ENCODE results near the gene CST2. TPM values are rescaled to one million over a fixed set of nuclear protein-coding genes. Genes with fewer than 3 reads are reported as not detected.
"Not testable (repeated sequence)": the region's sequence is repeated elsewhere in the genome, so short reads cannot be mapped to it uniquely, and the experiment has no call there.

The CST2 gene
- total RNA-seq, 3 donors from 2014 or later = not detected

GRCh38 chr20:23832775-23833513, 6.4 kb upstream of the CST2 start:
- no peaks in the 10 kb centered on the region for H3K4me1 ChIP-seq
- no peaks in the 10 kb centered on the region for H3K36me3 ChIP-seq
- intact Hi-C loops (cut with DNase I; ENCODE audit: low total_unique reads) = no loop called here
- TF ChIP-seq POLR2AphosphoS5 (IDR thresholded peaks at IDR 0.05) = no peak
- TF ChIP-seq, protein P1, sequence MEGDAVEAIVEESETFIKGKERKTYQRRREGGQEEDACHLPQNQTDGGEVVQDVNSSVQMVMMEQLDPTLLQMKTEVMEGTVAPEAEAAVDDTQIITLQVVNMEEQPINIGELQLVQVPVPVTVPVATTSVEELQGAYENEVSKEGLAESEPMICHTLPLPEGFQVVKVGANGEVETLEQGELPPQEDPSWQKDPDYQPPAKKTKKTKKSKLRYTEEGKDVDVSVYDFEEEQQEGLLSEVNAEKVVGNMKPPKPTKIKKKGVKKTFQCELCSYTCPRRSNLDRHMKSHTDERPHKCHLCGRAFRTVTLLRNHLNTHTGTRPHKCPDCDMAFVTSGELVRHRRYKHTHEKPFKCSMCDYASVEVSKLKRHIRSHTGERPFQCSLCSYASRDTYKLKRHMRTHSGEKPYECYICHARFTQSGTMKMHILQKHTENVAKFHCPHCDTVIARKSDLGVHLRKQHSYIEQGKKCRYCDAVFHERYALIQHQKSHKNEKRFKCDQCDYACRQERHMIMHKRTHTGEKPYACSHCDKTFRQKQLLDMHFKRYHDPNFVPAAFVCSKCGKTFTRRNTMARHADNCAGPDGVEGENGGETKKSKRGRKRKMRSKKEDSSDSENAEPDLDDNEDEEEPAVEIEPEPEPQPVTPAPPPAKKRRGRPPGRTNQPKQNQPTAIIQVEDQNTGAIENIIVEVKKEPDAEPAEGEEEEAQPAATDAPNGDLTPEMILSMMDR (IDR thresholded peaks at IDR 0.05) = no peak
- TF ChIP-seq POLR2A (IDR thresholded peaks at IDR 0.05) = no peak
- no peaks in the 10 kb centered on the region for H3K9me3 ChIP-seq
- H3K4me3 ChIP-seq = no peak overlapping the region
- H3K27ac ChIP-seq = no peak overlapping the region
- DNase-seq (ENCODE audit: low spot score in 2 of 2) = no peak
- no peaks in the 10 kb centered on the region for H3K27me3 ChIP-seq

DNA sequence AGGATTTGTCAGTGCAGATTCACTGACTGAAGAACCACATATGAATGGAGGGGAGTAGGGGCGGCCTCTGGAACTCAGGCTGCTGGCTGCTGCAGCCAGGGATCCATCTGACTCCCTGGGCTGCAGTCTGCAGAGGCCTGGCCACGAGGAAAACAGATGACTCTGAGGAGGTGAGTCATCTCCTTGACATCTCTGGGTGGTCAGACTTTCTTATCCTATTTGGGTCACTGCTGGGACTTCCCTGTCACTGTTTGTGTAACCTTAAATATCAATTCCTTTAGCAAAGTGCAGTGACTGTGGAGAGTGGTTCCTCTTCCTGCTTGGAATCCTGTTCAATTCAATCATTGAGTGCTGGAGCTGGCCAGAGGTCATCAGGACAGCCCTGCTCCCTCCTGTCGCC, 5.4 kb upstream of the CST2 start:
- H3K4me3 ChIP-seq; intact Hi-C loops (cut with DNase I; ENCODE audit: low total_unique reads); H3K36me3 ChIP-seq; H3K27me3 ChIP-seq; H3K4me1 ChIP-seq; H3K9me3 ChIP-seq; H3K27ac ChIP-seq; DNase-seq (ENCODE audit: low spot score in 2 of 2): not testable (repeated sequence)

DNA sequence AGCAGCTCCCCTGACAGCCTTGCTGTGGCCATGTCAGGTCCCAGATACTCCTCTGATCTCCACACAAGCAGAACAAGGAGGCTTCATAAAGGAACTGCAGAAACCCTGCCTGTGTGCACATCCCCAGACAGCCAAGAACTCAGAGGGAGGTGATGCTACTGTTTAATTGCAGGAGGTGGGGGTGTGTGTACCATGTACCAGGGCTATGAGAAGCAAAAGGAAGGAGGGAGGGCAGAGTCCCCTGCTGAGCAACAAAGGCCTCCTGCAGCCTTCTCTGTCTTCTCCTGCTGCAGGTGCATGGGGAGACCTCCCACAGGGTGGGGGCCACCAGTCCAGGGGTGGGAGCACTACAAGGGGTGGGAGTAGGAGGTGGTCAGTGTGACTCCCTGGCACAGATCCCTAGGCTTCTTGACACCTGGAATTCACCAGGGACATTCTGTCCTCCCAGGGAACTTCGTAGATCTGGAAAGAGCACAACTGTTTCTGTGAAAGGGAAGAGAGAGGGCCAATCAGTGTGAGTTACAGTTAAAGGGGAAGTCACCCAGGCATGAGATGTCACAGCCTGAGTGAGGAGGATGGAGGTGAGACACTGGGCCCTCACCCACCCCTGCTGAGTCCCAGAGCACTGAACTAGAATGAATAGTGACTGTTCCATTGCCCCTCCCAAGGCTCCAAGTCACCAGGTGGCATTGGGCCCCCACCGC, 2.8 kb downstream of the CST2 start:
- DNase-seq (ENCODE audit: low spot score in 2 of 2) = no peak
- H3K4me1 ChIP-seq = no peaks in the 10 kb centered on the region
- intact Hi-C loops (cut with DNase I; ENCODE audit: low total_unique reads) = no loop called here

DNA sequence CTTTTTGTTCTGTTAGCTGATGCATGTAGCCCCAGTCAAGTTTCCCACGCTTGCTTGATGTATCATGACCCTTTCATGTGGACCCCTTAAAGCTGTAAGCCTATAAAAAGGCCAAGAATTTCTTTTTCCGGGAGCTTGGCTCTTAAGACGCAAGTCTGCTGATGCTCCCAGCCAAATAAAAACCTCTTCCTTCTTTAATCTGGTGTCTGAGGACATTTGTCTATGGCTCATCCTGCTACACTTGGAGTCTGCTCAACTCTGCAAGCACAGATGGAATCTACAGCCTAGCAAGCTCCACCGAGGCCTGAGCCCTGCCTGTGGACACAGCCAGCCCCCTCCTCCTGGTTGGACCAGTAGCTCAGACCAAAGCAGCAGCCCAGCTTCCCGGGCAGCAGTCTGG, 3.4 kb downstream of the CST2 start:
- Histone ChIP-seq H3K4me1 (no peaks in the 10 kb centered on the region), H3K27ac (no peak overlapping the region), H3K36me3 (no peaks in the 10 kb centered on the region), H3K9me3 (no peaks in the 10 kb centered on the region), H3K27me3 (no peaks in the 10 kb centered on the region), H3K4me3 (no peak overlapping the region)
- DNase-seq (ENCODE audit: low spot score in 2 of 2) = no peak
- TF ChIP-seq POLR2A (IDR thresholded peaks at IDR 0.05) (no peak), POLR2AphosphoS5 (IDR thresholded peaks at IDR 0.05) (no peak)
- TF ChIP-seq, protein P1 (IDR thresholded peaks at IDR 0.05) = no peak
- intact Hi-C loops (cut with DNase I; ENCODE audit: low total_unique reads) = no loop called here

More for the DNA sequence above, 2.8 kb downstream of the CST2 start:
- no peak for TF ChIP-seq POLR2AphosphoS5 (IDR thresholded peaks at IDR 0.05)
- TF ChIP-seq POLR2A (IDR thresholded peaks at IDR 0.05) = no peak
- TF ChIP-seq, protein P1 (IDR thresholded peaks at IDR 0.05) = no peak
- Histone ChIP-seq H3K36me3 (no peaks in the 10 kb centered on the region), H3K4me3 (no peak overlapping the region), H3K27ac (no peak overlapping the region), H3K27me3 (no peaks in the 10 kb centered on the region), H3K9me3 (no peaks in the 10 kb centered on the region)

- DNase-seq (ENCODE audit: low spot score in 2 of 2) = no peak
- Histone ChIP-seq H3K4me3 (no peak overlapping the region), H3K36me3 (no peaks in the 10 kb centered on the region), H3K4me1 (no peaks in the 10 kb centered on the region), H3K9me3 (no peaks in the 10 kb centered on the region), H3K27ac (no peak overlapping the region), H3K27me3 (no peaks in the 10 kb centered on the region)
- TF ChIP-seq POLR2A (IDR thresholded peaks at IDR 0.05) = no peak
- TF ChIP-seq, protein P1 (IDR thresholded peaks at IDR 0.05) = no peak
- no peak for TF ChIP-seq POLR2AphosphoS5 (IDR thresholded peaks at IDR 0.05)
- intact Hi-C loops (cut with DNase I; ENCODE audit: low total_unique reads) = no loop called here
Observed at GRCh38 chr20:23820493-23820892, 6.0 kb downstream of the CST2 start.

DNA sequence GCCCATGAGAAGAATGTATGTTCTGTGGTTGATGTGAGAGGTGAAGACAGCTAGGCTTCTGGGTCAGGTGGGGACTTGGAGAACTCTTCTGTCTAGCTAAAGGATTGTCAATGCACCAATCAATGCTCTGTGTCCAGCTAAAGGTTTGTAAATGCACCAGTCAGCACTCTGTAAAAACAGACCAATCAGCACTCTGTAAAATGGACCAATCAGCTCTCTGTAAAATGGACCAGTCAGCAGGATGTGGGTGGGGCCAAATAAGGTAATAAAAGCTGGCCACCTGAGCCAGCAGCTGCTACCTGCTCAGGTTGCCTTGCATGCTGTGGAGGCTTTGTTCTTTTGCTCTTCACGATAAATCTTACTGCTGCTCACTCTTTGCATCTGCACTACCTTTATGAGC, 15.0 kb downstream of the CST2 start:
- H3K9me3 ChIP-seq; H3K27ac ChIP-seq; intact Hi-C loops (cut with DNase I; ENCODE audit: low total_unique reads); H3K4me3 ChIP-seq; H3K4me1 ChIP-seq; H3K36me3 ChIP-seq; H3K27me3 ChIP-seq; DNase-seq (ENCODE audit: low spot score in 2 of 2): not testable (repeated sequence)

DNA sequence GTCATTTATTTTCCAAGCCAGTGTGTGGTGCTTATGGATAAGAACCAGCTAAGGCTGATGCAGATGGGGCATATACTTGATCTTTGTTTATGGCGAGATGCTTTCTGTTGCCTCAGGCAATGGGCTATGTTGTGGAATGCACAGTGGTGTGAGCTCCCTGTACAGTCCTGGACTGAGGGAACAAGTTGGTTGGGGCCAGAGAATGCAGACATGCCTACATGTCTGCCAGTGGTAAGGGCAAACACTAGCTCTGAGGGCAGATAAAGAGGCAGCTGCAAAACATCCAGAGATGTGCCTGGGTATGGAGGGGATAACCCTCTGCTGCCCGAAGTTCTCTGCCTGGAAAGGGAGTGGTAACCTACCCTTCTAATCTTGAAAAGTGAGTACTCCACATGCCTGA, 16.2 kb downstream of the CST2 start:
- H3K27me3 ChIP-seq; intact Hi-C loops (cut with DNase I; ENCODE audit: low total_unique reads); H3K36me3 ChIP-seq; H3K27ac ChIP-seq; H3K4me3 ChIP-seq; H3K4me1 ChIP-seq; DNase-seq (ENCODE audit: low spot score in 2 of 2); H3K9me3 ChIP-seq: not testable (repeated sequence)

Data from breast epithelium (tissue), 4 donors.